Middle frontal gyrus (tissue), 1 donor: ENCODE data around the gene MYOG.

Experiments used
- DNase-seq: peaks from one replicate; pipeline ENCODE4 v3.0.0-alpha.2; 2015; ENCODE audit warnings: low spot score; ENCODE audit errors: extremely low spot score

Gene MYOG

GRCh38 chr1:203090421-203091198 lies 4.8 kb upstream of the MYOG start:
- no peak for DNase-seq

GRCh38 chr1:203089651-203090045 lies 3.8 kb upstream of the MYOG start:
- no peak for DNase-seq

- DNase-seq = no peak
Observed at GRCh38 chr1:203089001-203089650, 3.3 kb upstream of the MYOG start.

- DNase-seq = no peak
Observed at GRCh38 chr1:203088441-203088840, 2.6 kb upstream of the MYOG start.

GRCh38 chr1:203086992-203087763 lies 1.4 kb upstream of the MYOG start:
- DNase-seq = no peak

GRCh38 chr1:203084588-203085527 lies 954 bp downstream of the MYOG start:
- DNase-seq = no peak

- DNase-seq = no peak
Observed at GRCh38 chr1:203083463-203083921, 2.3 kb downstream of the MYOG start.

- no peak for DNase-seq
Observed at GRCh38 chr1:203082571-203083462, 3.0 kb downstream of the MYOG start.

- no peak for DNase-seq
Observed at GRCh38 chr1:203082231-203082505, 3.6 kb downstream of the MYOG start.

- no peak for DNase-seq
Observed at GRCh38 chr1:203081465-203082230, 4.2 kb downstream of the MYOG start.

- no peak for DNase-seq
Observed at GRCh38 chr1:203080456-203080855, 5.4 kb downstream of the MYOG start.

GRCh38 chr1:203078478-203078877 lies 7.3 kb downstream of the MYOG start:
- no peak for DNase-seq

GRCh38 chr1:203077956-203078355 lies 7.9 kb downstream of the MYOG start:
- DNase-seq = no peak

- no peak for DNase-seq
Observed at GRCh38 chr1:203077367-203077766, 8.4 kb downstream of the MYOG start.

GRCh38 chr1:203076031-203076511 lies 9.7 kb downstream of the MYOG start:
- no peak for DNase-seq

GRCh38 chr1:203075236-203076030 lies 10.4 kb downstream of the MYOG start:
- DNase-seq = no peak

GRCh38 chr1:203074610-203075009 lies 11.2 kb downstream of the MYOG start:
- no peak for DNase-seq

GRCh38 chr1:203073469-203073868 lies 12.3 kb downstream of the MYOG start:
- no peak for DNase-seq

GRCh38 chr1:203072911-203073310 lies 12.9 kb downstream of the MYOG start:
- no peak for DNase-seq
